GM21447 (cell line): Measurements from ENCODE around the gene MYO10.

Experiments
- ATAC-seq: cut with Tn5 transposase; IDR thresholded peaks from one replicate; pipeline ENCODE4 v1.9.1; 2021; ENCODE audit not compliant: unreplicated experiment

MYO10 gene

DNA sequence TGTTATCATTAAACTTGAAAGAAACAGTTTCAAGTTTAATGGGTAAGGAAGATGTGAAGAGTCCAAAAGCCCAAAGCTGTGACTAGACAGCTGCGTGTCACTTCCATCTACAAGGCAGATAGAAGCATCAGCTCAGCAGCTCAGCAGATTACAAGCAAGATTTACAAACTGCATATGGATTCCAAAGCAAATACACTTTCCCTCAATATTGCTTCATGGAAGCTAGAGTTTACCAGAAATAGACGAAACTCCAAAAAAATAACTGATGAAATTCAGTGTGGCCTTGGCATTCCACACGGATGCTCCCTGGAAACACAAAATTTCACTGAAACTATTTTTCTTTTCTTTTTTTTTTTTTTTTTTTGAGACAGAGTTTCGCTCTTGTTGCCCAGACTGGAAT is 17.9 kb downstream of the MYO10 start:
- no peak for ATAC-seq

DNA sequence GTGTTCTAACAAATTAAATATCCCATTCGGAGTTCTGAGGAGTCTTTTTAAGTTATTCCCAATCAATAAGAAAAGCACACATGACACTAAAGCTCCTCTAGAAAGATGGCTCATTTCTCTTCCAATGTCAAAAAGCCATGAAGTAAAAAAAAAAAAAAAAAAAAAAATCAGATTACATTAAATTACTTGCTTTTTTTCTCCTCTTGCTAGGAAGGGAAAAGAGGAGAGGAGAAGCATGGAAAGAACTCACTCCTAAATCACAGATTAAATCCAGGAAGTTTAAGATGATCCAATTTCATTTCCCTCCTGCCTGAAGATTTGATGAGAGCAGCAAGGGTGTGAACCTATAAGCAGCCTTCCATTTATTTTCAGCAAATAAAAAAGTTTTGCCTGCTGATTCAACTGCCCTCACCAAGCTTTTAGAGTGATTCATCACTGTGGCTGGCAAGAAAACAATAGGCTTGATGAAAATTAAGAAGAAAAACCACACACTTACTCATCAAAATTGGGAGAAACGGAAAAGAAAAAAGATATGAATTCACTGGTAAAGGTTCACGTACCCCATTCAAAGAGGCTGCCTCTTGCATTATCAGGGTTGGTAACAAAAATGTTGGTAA is 19.7 kb downstream of the MYO10 start:
- no peak for ATAC-seq

DNA sequence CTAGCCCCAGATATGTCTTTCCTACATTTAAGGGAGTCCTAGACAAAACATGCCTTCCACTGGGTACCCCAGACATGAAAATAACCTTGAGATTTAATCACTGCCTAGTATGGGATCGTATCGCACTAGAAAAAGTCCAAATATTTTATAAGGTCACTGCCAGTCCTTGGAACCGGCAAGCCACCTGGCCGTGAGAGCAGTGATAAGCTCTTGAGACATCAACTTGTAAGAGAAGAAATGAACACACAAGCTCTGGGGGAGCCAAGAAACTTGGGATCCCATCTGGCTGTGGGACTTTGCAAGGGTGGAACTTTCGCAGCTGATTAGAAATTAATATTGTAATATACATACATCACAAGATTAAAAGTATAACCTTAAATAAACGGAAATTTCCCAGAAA is 21.5 kb downstream of the MYO10 start:
- no peak for ATAC-seq

DNA sequence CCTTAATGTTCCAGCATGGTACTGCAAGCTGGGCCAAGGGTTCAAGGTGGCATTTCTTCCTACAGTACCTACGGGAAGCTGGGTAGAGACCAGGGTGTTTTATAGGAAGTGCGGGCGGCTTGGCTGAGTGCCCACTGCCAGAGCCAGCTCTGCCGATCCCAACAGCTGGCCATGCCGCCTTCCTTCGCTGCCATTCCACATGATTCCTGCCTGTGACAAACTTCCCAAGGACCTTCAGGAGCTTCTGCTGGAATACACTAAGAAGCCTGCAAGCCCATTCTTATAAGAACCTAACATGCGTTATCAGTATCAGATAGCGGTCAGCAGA is 22.0 kb downstream of the MYO10 start:
- no peak for ATAC-seq

DNA sequence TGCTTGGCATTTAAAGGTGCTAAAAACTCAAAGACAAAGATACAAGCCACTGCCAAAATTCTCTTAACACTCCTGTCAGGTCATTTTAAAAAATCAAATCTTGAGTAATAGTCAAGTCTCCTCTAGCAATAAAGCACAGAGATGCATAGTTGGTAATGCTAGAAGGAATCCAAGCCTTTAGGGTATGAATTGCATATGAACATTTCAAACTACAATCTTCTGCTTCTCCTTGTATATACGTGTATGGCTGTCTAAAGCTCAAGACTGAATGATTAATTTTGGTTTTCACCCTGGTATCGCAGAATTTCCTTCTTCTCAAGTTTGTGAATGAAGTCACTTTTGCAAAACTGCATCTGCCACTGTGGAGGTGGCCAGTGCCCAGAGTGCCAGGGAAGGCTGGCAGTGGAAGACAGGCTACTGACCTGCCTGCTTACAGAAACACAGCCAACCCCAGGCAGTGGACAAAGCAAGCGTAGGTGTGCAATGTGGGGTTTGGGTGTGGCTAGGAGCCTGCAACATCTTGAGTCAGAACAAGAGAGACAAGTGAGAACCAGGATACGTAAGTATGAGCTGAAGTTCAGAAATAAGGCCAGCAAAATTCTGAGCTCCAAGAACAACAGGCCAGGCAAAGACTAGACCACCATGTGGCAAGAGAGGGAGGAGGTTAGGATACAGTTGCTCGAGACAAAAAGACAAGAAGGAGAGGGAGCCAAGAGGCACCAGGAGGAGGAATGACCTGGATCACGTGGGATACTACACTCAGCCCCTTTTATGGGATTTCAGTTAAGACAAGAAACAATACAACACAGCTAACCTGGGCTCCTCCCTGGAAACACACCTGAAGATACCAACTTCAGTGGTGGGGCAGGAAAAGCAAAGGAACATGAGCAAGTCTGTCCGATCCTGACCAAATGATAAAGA is 22.6 kb downstream of the MYO10 start:
- ATAC-seq, result no peak

DNA sequence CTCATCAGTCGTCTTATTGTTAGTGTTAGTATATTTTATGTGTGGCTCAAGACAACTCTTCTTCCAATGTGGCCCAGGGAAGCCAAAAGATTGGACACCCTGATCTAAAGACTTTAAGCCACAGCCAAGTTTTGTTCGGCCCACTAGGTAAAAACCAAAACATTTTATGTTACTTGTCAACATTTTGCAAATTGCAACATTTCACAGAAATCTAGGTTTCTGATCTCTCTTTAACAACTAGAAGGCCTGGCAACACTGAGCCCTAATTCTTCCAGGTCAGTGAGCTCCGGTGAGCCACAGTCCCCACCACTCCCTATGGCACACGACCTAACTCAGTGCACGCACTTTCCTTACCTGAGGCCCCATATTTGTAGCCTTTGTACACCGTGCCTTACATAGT is 24.0 kb downstream of the MYO10 start:
- no peak for ATAC-seq

DNA sequence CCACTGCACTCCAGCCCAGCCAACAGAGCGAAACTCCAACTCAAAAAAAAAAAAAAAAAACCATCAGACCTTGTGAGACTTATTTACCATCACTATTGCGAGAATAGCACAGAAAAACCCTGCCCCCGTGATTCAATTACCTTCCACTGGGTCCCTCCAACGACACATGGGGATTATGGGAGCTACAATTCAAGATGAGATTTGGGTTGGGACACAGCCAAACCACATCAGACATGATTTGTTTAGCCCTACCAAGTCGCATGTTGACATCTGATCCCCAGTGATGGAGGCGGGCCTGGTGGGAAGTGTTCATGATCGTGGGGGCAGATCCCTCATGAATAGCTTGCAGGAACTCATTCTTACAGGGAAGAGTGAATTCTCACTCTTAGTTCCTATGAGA is 26.6 kb downstream of the MYO10 start:
- ATAC-seq, result no peak

DNA sequence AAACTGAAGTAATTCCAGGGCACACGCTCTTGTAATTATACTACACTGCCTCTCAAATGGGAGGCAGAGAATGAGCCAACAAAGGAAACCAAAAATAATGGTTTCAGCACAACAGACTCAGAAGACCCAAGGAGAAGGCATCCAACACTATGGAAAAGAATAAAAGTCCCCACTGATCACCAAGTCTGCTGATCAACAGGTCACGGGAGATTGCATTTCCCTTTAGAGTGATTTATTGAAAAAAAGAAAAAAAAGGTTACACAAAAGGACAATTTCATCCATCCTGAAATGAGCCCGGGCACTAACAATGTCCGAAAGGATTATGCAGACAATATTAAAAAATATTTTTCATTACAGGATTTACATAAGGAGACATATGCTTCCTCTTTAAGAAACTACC is 28.8 kb downstream of the MYO10 start:
- no peak for ATAC-seq

DNA sequence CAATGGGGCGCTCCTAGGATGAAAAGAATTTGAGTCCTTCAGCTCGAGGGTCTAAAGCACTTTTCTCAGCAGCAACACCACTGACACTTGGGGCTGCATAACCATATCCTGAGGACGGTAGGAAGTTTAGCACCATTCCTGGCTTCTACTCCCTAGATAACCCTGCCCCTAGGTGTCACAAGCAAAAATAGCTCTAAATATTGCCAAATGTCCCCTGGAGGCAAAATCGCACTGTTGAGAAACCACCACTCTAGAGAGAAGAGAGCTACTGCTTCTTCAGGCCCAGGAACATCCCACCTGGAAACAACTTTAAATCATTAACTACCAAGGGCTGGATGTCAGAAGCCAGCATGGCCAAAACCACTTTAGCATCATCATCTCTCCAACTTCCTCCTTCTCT is 29.8 kb downstream of the MYO10 start:
- ATAC-seq, result no peak

DNA sequence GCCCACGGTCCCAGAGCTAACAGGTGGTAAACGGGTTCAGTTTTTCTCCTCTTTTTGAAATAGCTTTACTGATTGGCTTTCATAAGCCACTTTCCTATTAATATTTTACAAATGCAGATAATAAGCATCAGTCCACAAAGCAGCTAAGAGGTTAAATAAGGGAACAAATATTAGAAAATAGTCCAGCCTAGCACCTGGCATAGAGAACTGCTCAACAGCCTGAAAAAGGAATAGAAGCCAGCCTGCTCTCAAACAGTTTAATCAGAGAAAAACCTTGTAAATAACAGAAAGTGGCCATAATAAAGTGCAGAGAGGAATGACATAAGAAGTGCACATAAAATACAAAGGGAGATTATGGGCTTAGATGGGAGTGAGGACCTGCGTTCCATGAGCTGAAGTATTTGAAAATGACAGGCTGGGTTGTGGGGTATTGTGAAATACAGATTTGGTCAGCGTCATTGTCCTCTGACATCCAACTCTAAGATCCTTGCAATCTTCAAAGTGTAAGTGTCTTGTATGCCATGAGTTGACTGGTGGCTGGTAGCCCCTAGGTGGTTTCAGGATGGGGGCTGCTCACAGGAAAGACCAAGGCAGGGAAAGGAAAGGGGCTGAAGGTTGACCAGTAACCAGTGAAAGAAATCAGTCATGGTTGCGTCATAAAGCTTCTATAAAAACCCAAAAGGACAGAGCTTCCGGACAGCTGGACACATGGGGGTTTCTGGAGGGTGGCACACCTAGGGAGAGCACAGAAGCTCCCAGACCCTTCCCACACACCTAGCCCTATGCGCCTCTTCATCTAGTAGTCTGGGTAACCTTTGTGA is 32.4 kb downstream of the MYO10 start:
- ATAC-seq, result no peak

DNA sequence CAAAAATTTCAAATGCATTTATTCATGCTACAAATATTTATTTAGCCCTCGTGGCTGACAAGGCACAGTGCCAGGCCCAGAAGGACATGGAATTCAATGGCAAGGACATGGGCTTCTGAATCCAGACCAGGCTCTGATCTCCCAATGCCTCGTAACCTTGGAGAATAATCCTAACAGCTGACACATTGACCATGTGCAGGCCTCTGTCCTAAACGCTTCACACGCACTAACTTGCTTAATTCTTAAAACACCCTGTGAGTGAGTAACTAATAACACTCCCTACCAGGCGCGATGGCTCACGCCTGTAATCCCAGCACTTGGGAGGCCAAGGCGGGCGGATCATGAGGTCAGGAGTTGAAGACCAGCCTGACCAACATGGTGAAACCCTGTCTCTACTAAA is 33.2 kb downstream of the MYO10 start:
- ATAC-seq, result no peak

DNA sequence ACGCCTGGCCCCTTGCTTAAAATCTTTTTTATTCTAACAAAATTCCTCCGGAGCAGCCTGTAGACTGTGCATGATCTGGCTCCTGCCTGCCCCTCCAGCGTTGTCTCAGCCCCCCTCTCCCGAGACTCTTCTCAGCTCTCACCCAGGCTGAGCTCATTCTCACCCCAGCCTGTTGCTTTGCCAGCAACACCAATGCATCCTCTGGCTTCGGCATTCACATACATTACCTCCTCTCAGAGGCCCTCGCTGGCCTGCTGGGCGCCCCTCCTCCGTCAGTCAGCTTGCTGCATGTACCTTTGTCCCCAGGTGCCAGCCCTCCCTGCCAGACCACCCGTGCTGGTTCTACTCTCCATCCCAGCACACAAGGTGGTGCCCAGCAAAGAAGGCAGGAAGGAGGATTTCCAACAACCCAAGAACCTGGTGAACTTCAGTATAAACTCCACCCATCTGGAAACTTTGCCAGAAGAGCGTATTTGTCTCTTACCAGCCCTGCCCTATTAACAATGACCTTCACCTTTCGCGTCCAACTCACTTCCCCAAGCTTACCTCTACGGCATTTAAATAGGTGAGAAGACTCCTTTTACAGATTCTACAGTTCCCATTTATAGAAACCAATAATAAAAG is 35.0 kb downstream of the MYO10 start:
- no peak for ATAC-seq

DNA sequence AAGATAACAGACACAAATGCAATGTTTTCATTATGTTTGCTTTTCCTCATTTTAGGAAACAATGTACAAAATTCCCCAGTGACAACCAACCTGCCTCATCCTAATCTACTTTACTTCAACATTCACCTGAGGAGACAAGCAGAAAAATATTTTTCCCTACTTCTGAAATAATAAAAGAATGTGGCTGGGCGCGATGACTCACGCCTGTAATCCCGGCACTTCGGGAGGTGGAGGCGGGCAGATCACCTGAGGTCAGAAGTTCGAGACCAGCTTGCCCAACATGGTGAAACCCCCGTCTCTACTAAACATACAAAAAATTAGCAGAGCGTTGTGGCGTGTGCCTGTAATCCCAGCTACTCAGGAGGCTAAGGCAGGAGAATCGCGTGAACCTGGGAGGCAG is 36.9 kb downstream of the MYO10 start:
- ATAC-seq, result no peak

DNA sequence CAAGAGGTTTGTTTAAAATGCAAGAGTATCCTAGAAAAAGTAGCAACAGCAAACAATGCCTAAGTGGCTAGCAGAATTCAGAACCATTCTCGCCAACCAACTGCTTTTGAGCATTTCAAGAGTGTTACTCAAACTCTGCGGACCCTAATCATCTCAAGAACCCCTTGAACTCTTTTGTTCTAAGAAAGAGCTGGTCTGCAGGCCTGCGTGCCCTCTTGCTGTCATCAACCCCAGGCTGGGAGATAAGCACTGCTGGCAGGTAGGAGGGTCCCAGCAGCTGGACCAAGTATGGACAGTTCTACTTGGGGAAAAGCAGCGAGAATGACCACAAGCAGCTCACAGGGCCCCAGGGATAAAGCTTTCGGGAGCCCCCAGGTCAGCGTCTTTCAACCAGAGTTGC is 38.3 kb downstream of the MYO10 start:
- no peak for ATAC-seq

DNA sequence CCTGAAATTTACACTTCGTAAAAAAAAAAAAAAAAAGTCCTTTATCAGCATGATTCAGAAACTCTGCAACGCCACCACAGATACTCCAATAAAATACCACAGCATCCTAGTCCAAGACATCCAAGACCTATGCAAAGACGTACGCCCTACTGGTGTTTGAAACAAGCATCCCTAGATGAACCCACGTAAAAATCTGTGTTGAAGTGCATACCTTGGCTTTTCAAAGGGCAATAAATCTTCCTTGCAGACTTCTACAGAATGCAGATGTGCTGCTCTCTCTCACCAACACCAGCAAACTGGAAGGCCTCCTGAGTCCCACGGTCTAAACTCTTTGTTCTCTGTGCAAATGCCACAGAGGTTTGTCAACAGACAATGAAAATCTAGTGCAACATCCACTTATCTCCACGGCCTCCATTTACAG is 38.8 kb downstream of the MYO10 start:
- ATAC-seq, result no peak

DNA sequence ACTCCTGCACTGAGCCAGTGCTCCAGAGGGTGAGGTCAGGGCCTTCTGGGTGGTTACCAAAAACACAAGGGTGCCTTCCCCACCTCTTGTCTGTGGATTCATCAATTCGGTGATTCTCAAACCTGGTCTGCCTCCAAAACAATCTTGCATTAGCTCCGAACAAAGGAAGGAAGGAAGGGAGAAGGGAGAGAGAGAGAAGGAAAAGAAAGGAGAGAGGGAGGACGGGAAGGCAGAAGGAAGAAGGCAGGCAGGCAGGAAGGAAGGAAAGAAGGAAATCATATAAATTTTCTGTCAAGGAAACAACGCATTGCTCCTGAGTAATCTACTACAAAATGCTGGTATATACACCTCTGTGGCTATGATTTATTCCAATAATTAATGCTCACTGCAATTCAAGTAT is 39.3 kb downstream of the MYO10 start:
- no peak for ATAC-seq

DNA sequence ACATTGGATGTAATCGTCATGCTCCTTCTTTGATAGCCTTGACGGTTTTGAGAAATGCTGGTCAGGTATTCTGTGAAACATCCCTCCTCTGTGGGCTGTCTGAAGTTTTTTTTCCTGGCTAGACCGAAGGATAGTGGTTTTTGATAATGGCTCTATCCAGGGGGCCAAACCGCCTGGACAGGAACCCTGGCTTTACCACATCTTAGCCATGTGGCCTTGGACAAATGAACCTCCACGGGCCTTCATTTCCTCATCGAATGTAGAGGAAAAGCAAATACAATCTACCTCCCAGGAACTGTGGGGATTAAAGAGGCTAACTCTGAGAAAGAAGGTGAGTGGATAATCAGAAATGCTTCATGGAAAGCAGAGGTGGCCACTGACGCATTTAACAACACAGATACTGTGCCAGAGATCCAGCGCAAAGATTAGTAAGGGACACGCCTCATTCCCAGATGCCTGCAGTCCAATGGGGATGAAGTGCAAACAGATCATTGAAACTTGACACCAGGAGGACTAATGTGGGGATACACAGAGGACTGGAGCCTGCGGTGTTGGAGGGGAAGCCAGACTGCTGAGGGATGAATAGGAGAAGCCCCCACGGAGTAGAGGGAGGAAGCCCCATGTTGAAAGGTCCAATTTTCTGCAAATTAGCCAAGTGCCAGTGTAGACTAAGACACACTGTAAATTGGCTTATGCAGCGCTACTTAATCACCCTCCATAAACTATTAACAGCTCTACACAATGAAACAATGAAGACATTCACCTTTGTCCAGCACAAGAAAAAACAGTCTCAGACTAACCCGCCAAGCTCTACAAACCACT is 41.6 kb downstream of the MYO10 start:
- ATAC-seq, result no peak

DNA sequence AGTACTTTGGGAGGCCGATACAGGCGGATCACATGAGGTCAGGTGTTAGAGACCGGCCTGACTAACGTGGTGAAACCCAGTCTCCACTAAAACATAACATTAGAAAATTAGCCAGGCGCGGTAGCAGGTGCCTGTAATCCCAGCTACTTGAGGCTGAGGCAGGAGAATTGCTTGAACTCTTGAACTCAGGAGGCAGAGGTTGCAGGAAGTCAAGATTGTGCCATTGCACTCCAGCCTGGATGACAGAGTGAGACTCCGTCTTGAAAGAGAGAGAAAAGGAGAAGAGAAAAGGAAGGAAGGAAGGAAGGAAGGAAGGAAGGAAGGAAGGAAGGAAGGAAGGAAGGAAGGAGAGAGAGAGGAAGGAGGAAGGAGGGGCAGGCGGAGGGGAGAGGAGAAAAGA is 45.1 kb downstream of the MYO10 start:
- no peak for ATAC-seq

DNA sequence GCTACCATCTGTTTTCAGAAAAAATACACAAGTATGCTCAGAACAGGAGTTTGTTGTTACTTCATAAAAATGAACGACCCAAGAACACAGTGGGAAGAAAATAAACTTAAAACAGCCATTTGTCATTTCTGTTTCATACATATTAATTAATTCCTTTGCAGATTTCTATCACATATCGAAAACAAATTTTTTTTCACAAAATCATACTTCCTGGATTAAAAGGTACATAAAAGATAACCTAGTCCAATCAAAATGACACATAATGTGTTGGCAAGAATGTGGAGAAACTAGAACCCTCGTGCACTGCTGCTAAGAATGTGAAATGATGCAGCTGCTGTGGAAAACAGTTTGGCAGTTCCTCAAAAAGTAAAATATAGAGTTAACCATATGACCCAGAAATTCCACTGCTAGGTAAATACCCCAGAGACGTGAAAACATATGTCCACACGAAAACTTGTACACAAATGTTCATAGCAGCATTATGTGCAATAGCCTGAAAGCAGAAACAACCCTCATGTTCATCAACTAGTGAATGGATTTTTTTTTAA is 46.0 kb downstream of the MYO10 start:
- ATAC-seq, result no peak

DNA sequence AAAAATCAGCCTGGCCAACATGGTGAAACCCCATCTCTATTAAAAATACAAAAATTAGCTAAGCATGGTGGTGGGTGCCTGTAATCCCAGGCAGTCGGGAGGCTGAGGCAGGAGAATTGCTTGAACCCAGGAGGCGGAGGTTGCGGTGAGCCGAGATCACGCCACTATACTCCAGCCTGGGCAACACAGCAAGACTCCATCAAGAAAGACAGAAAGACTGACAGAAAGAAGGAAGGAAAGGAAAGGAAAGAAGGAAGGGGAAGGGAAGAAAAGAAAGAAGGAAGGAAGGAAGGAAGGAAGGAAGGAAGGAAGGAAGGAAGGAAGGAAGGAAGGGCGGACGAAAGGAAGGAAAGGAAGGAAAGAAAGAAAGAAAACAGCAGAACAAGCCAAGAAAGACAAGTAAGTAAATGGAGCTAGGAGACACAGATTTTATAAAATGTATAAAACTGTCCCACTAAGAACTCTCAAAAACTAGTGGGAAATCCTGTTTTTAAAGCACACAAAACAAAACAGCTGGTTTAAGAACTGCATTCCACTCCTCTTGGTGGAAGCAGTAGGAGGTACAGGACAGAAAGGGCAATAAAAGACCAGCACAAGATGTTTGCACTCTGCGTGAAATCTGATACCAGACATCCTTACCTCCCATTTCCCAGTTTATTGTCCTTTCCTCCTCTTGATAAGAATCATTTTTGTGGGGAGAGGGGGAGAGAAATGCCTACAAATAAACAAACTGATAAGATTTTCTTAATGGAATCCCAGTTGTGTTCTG is 46.7 kb downstream of the MYO10 start:
- ATAC-seq, result no peak
